Activated CD4-positive, alpha-beta T cell treated with anti-CD3 and anti-CD28 coated beads for 48 hours (primary cell): ENCODE data around the gene TACC3.
"Not testable (repeated sequence)": the region's sequence is repeated elsewhere in the genome, so short reads cannot be mapped to it uniquely, and the experiment has no call there.

ENCODE experiments used
- DNase-seq: peaks from one replicate; pipeline ENCODE4 v3.0.0-alpha.2; 2020

Gene TACC3

GRCh38 chr4:1721003-1721665, at the start of gene TACC3, which contains the start of gene TMEM129:
TACC3 (plus strand) TSS chr4:1721521; CDS start chr4:1723422, 1,901 bp downstream.
TMEM129 (minus strand) TSS chr4:1721323; CDS start chr4:1720837, 486 bp downstream.
- DNase-seq, result peak; percentile 96

- no peak for DNase-seq
These were observed 47.6 kb upstream of the TACC3 start for GRCh38 chr4:1673671-1674070.

GRCh38 chr4:1674682-1675081, 46.6 kb upstream of the TACC3 start:
- no peak for DNase-seq

GRCh38 chr4:1675136-1675801, 46.1 kb upstream of the TACC3 start:
- DNase-seq, result no peak

- DNase-seq, result no peak
These were observed 45.6 kb upstream of the TACC3 start for GRCh38 chr4:1675802-1676137.

- DNase-seq, result no peak
These were observed 44.5 kb upstream of the TACC3 start for GRCh38 chr4:1676605-1677525.

GRCh38 chr4:1678244-1678643, 43.1 kb upstream of the TACC3 start:
- no peak for DNase-seq

- DNase-seq, result no peak
These were observed 38.5 kb upstream of the TACC3 start for GRCh38 chr4:1682860-1683259.

GRCh38 chr4:1683261-1683735, 38.0 kb upstream of the TACC3 start:
- DNase-seq, result no peak

GRCh38 chr4:1683736-1684505, 37.4 kb upstream of the TACC3 start, which contains the start of gene FAM53A:
FAM53A (minus strand) TSS chr4:1684313; CDS start chr4:1668741, 15,572 bp downstream.
- DNase-seq, result peak; percentile 35

GRCh38 chr4:1684506-1685234, 36.7 kb upstream of the TACC3 start:
- peak; percentile 96 for DNase-seq

- no peak for DNase-seq
These were observed 35.8 kb upstream of the TACC3 start for GRCh38 chr4:1685235-1686150.

GRCh38 chr4:1686440-1687036, 34.8 kb upstream of the TACC3 start:
- no peak for DNase-seq

GRCh38 chr4:1690698-1691097, 30.6 kb upstream of the TACC3 start:
- DNase-seq, result no peak

- DNase-seq, result no peak
These were observed 29.5 kb upstream of the TACC3 start for GRCh38 chr4:1691737-1692373.

GRCh38 chr4:1693131-1693896, 28.0 kb upstream of the TACC3 start:
- peak; percentile 83 for DNase-seq

- no peak for DNase-seq
These were observed 25.4 kb upstream of the TACC3 start for GRCh38 chr4:1695913-1696312.

GRCh38 chr4:1701671-1702070, 19.6 kb upstream of the TACC3 start:
- not testable (repeated sequence) for DNase-seq

- DNase-seq, result no peak
These were observed 17.5 kb upstream of the TACC3 start for GRCh38 chr4:1703867-1704266.
